Activated T-cell treated with anti-CD3 and anti-CD28 coated beads for 48 hours (primary cell): ENCODE measurements around the gene TNFRSF1B.

Experiments used
- DNase-seq: peaks from one replicate; pipeline ENCODE4 v3.0.0-alpha.2; 2020; ENCODE audit warnings: low read depth

Gene TNFRSF1B

GRCh38 chr1:12166834-12167492 is at the start of gene TNFRSF1B:
TSS of gene TNFRSF1B (plus strand) at chr1:12166991. CDS start at chr1:12167092, 101 bp downstream.
- DNase-seq, result peak; percentile 78

GRCh38 chr1:12121212-12122003 is 45.4 kb upstream of the TNFRSF1B start:
- no peak for DNase-seq

- DNase-seq, result no peak
Measured at GRCh38 chr1:12123172-12123571, 43.6 kb upstream of the TNFRSF1B start.

- DNase-seq, result peak; percentile 64
Measured at GRCh38 chr1:12124693-12125421, 41.9 kb upstream of the TNFRSF1B start.

- DNase-seq, result no peak
Measured at GRCh38 chr1:12125422-12126355, 41.1 kb upstream of the TNFRSF1B start.

- no peak for DNase-seq
Measured at GRCh38 chr1:12126781-12127180, 40.0 kb upstream of the TNFRSF1B start.

- no peak for DNase-seq
Measured at GRCh38 chr1:12127206-12127810, 39.5 kb upstream of the TNFRSF1B start.

- no peak for DNase-seq
Measured at GRCh38 chr1:12128120-12128519, 38.7 kb upstream of the TNFRSF1B start.

GRCh38 chr1:12129624-12130023 is 37.2 kb upstream of the TNFRSF1B start:
- no peak for DNase-seq

- DNase-seq, result no peak
Measured at GRCh38 chr1:12130466-12131130, 36.2 kb upstream of the TNFRSF1B start.

- DNase-seq, result no peak
Measured at GRCh38 chr1:12132078-12132477, 34.7 kb upstream of the TNFRSF1B start.

- DNase-seq, result no peak
Measured at GRCh38 chr1:12134716-12135115, 32.1 kb upstream of the TNFRSF1B start.

GRCh38 chr1:12135612-12136011 is 31.2 kb upstream of the TNFRSF1B start:
- no peak for DNase-seq

- DNase-seq, result no peak
Measured at GRCh38 chr1:12136916-12137610, 29.7 kb upstream of the TNFRSF1B start.

GRCh38 chr1:12138196-12139168 is 28.3 kb upstream of the TNFRSF1B start:
- DNase-seq, result no peak

GRCh38 chr1:12140016-12140415 is 26.8 kb upstream of the TNFRSF1B start:
- DNase-seq, result no peak

GRCh38 chr1:12140515-12141162 is 26.2 kb upstream of the TNFRSF1B start:
- DNase-seq, result no peak

GRCh38 chr1:12141163-12141850 is 25.5 kb upstream of the TNFRSF1B start:
- DNase-seq, result no peak
